Ovary (tissue), 3 donors: Measurements from ENCODE around the gene BMERB1.

Experiments used
- CTCF ChIP-seq, 3 donors: fragments of 450-650 bp in 2 of 3; fragments of 200-600 bp in 1 of 3; IDR thresholded peaks; one replicate each; pipeline versions ENCODE4 v1.5.1 to v1.8.0; 2016 to 2022; ENCODE audit warnings: antibody characterized with exemption in 3 of 3, mild to moderate bottlenecking in 1 of 3
- EP300 ChIP-seq: sonication (generic); formaldehyde crosslinking; IDR thresholded peaks from one replicate; pipeline ENCODE4 v1.6.1; 2017; ENCODE audit warnings: antibody characterized with exemption
- POLR2A ChIP-seq: fragments of 450-650 bp; IDR thresholded peaks from one replicate; pipeline ENCODE4 v1.6.1; 2017; ENCODE audit warnings: antibody characterized with exemption, mild to moderate bottlenecking, moderate library complexity
- donor health status: DM: no; HTN: no; CAD: no.

- no peak for TF ChIP-seq CTCF (IDR thresholded peaks at IDR 0.05)
- TF ChIP-seq POLR2A = no peak
- no peak for TF ChIP-seq EP300
Measured at GRCh38 chr16:15535772-15536171, 101.4 kb downstream of the BMERB1 start.
